ENCODE results near the gene ZCCHC17.

The ZCCHC17 gene

GRCh38 chr1:31295874-31296485 is 852 bp upstream of the ZCCHC17 start:
- no peak for TF ChIP-seq CTCF (conservative IDR thresholded peaks at IDR 0.05)
- H3K27ac ChIP-seq = peak overlapping the region; percentile 85

- H3K27ac ChIP-seq = peak overlapping the region; percentile 85
- TF ChIP-seq CTCF (conservative IDR thresholded peaks at IDR 0.05) = no peak
Observed at GRCh38 chr1:31297277-31298247, 730 bp downstream of the ZCCHC17 start.

GRCh38 chr1:31299365-31299764 is 2.5 kb downstream of the ZCCHC17 start:
- no peak for TF ChIP-seq CTCF (conservative IDR thresholded peaks at IDR 0.05)
- no peak overlapping the region for H3K27ac ChIP-seq

GRCh38 chr1:31300193-31300592 is 3.4 kb downstream of the ZCCHC17 start:
- TF ChIP-seq CTCF (conservative IDR thresholded peaks at IDR 0.05) = no peak
- no peak overlapping the region for H3K27ac ChIP-seq

GRCh38 chr1:31302709-31303441 is 6.0 kb downstream of the ZCCHC17 start:
- H3K27ac ChIP-seq = no peak overlapping the region
- no peak for TF ChIP-seq CTCF (conservative IDR thresholded peaks at IDR 0.05)

GRCh38 chr1:31306278-31306677 is 9.4 kb downstream of the ZCCHC17 start:
- TF ChIP-seq CTCF (conservative IDR thresholded peaks at IDR 0.05) = no peak
- no peak overlapping the region for H3K27ac ChIP-seq

GRCh38 chr1:31308036-31308435 is 11.2 kb downstream of the ZCCHC17 start:
- TF ChIP-seq CTCF (conservative IDR thresholded peaks at IDR 0.05) = no peak
- peak overlapping the region; percentile 37 for H3K27ac ChIP-seq

Measured in VCaP (cell line).